Keratinocyte (primary cell): ENCODE data around the gene CRADD. TPM values are rescaled to one million over a fixed set of nuclear protein-coding genes. Genes with fewer than 3 reads are reported as not detected.
"Not testable (repeated sequence)": the region's sequence is repeated elsewhere in the genome, so short reads cannot be mapped to it uniquely, and the experiment has no call there.

Experiments
- DNase-seq: peaks from one replicate; pipeline ENCODE4 v3.0.0-alpha.2; 2011; ENCODE audit warnings: low read depth, missing footprints, low spot score
- FAIRE-seq: peaks from 2 replicates; lab custom pipeline; 2011; peaks lifted over from hg19 to GRCh38; lab: Jason Lieb, UNC
- H2AFZ ChIP-seq: 2 replicates; pipeline ENCODE4 v1.6.0; 2012; ENCODE audit warnings: low read length, control low read depth, inconsistent platforms; ENCODE audit not compliant: control insufficient read depth
- H3K27ac ChIP-seq: 2 replicates; pipeline ENCODE4 v1.5.1; 2011; ENCODE audit warnings: low read length; ENCODE audit not compliant: control insufficient read depth, insufficient read depth
- H3K27me3 ChIP-seq: 3 replicates; pipeline ENCODE4 v1.6.0; 2011; ENCODE audit warnings: low read length; ENCODE audit not compliant: control insufficient read depth, insufficient read depth; ENCODE audit errors: extremely low read depth
- H3K36me3 ChIP-seq, 2 experiments: 2 replicates in 1 of 2; 3 replicates in 1 of 2; pipeline ENCODE4 v1.5.1; 2011; ENCODE audit warnings: low read length in 2 of 2, mild to moderate bottlenecking in 1 of 2; ENCODE audit not compliant: control insufficient read depth in 2 of 2, insufficient read depth in 2 of 2; ENCODE audit errors: extremely low read depth in 1 of 2
- H3K4me1 ChIP-seq: 3 replicates; pipeline ENCODE4 v1.5.1; 2011; ENCODE audit warnings: low read length; ENCODE audit not compliant: control insufficient read depth, insufficient read depth; ENCODE audit errors: extremely low read depth
- H3K4me2 ChIP-seq: 3 replicates; pipeline ENCODE4 v1.6.0; 2011; ENCODE audit warnings: low read depth, low read length; ENCODE audit not compliant: control insufficient read depth, insufficient read depth; ENCODE audit errors: extremely low read depth
- H3K4me3 ChIP-seq, 3 experiments: fragments of 200-600 bp in 1 of 3; sonication (generic) in 1 of 3; 2 replicates in 2 of 3; 3 replicates in 1 of 3; pipeline ENCODE4 v1.5.1; 2011 to 2016; ENCODE audit warnings: low read length in 3 of 3, mild to moderate bottlenecking in 3 of 3, control low read depth in 2 of 3, inconsistent platforms in 1 of 3, low read depth in 1 of 3, mixed read lengths in 1 of 3, mixed run types in 1 of 3, moderate library complexity in 1 of 3; ENCODE audit not compliant: control insufficient read depth in 2 of 3, insufficient read depth in 2 of 3; ENCODE audit errors: extremely low read depth in 1 of 3
- H3K79me2 ChIP-seq: 2 replicates; pipeline ENCODE4 v1.6.0; 2012; ENCODE audit warnings: low read length; ENCODE audit not compliant: control insufficient read depth, insufficient read depth
- H3K9ac ChIP-seq: 3 replicates; pipeline ENCODE4 v1.6.0; 2011; ENCODE audit warnings: low read length; ENCODE audit not compliant: control insufficient read depth, insufficient read depth; ENCODE audit errors: extremely low read depth
- H3K9me1 ChIP-seq: 3 replicates; pipeline ENCODE4 v1.6.0; 2011; ENCODE audit warnings: low read length; ENCODE audit not compliant: control insufficient read depth, insufficient read depth; ENCODE audit errors: extremely low read depth
- H3K9me3 ChIP-seq: 2 replicates; pipeline ENCODE4 v1.5.1; 2012; ENCODE audit warnings: low read depth, low read length; ENCODE audit not compliant: control insufficient read depth
- H4K20me1 ChIP-seq: 3 replicates; pipeline ENCODE4 v1.6.0; 2011; ENCODE audit warnings: low read length; ENCODE audit not compliant: control insufficient read depth, insufficient read depth; ENCODE audit errors: extremely low read depth
- EZH2 ChIP-seq: IDR thresholded peaks from one replicate; pipeline ENCODE4 v1.6.1; 2012; ENCODE audit warnings: inconsistent platforms, mild to moderate bottlenecking, low read length, moderate library complexity
- dilution Hi-C: fragments of 300-500 bp; cut with MboI; formaldehyde crosslinking; loops from one replicate; pipeline ENCODE4 v1.7.0; 2020; ENCODE audit warnings: low sequenced_read_pairs; ENCODE audit not compliant: extremely low pct_ligation_motif_present
- polyA plus RNA-seq, 5 experiments: library from polyadenylated mRNA; depleted of rRNA in 3 of 5; stranded (reverse) in 3 of 5; stranded (forward) in 1 of 5; unstranded in 1 of 5; fragments of >200 nt; gene quantifications; 1 replicate in 1 of 5; 2 replicates in 3 of 5; 3 replicates in 1 of 5; pipeline versions ENCODE4 v1.2.1 to v1.2.3, GENCODE V29; 2011 to 2012; ENCODE audit warnings: missing spikeins in 2 of 5, low read depth in 1 of 5, low replicate concordance in 1 of 5
- TF ChIP-seq, protein P1 (sequence below), 3 experiments: IDR thresholded peaks in 1 of 3; conservative IDR thresholded peaks in 1 of 3; optimal IDR thresholded peaks in 1 of 3; 2 replicates in 2 of 3; 3 replicates in 1 of 3; pipeline versions ENCODE3 to v1.5.1; 2011; ENCODE audit warnings: low read length in 3 of 3, mild to moderate bottlenecking in 3 of 3, moderate library complexity in 2 of 3, control low read depth in 1 of 3, inconsistent platforms in 1 of 3; ENCODE audit not compliant: insufficient read depth in 2 of 3; ENCODE audit errors: extremely low read depth in 1 of 3

The CRADD gene
- polyA plus RNA-seq, 1 donor (not counting 4 experiments of a cell fraction or from before 2014, with no cell fraction given), result 11.2 TPM

DNA sequence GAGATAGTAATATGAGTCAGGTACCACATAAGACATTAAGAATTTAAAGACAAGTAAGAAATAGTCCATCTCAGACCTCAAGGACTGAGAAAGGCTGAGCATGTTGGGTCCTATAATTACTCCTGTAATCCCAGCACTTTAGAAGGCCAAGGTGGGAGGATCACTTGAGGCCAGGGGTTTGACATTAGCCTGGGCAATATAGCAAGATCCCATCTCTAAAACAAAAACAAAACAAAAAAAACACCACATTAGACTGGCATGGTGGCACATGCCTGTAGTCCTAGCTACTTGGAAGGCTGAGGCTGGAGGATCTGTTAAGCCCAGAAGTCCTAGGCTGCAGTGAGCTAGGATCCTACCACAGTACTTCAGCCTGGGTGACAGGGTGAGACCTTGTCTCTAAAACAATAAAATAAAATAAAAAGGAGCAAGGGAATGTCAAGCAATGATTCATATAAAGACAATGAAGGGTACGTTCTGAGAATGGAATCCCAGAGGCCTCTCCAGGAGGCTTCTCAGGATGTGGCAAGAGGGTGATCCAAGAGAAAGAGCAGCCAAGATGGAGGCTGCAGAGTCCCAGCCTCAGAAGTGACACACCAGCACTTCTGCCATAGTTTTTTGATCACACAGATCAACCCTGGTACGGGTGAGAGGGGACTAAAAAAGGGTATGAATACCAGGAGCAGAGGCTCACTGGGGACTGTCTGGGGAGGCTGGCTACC is 206.4 kb downstream of the CRADD start:
- Histone ChIP-seq H3K79me2 (no peaks in the 10 kb centered on the region), H3K9me1 (no peaks in the 10 kb centered on the region), H3K27ac (no peak overlapping the region), H3K9me3 (no peaks in the 10 kb centered on the region), H3K4me1 (no peaks in the 10 kb centered on the region), H3K9ac (no peak overlapping the region), H2AFZ (peak overlapping the region; percentile 13), H3K27me3 (no peaks in the 10 kb centered on the region), H3K36me3 (no peaks in the 10 kb centered on the region), H4K20me1 (no peaks in the 10 kb centered on the region), H3K4me3 (no peak overlapping the region), H3K4me2 (no peak overlapping the region)
- TF ChIP-seq, protein P1, sequence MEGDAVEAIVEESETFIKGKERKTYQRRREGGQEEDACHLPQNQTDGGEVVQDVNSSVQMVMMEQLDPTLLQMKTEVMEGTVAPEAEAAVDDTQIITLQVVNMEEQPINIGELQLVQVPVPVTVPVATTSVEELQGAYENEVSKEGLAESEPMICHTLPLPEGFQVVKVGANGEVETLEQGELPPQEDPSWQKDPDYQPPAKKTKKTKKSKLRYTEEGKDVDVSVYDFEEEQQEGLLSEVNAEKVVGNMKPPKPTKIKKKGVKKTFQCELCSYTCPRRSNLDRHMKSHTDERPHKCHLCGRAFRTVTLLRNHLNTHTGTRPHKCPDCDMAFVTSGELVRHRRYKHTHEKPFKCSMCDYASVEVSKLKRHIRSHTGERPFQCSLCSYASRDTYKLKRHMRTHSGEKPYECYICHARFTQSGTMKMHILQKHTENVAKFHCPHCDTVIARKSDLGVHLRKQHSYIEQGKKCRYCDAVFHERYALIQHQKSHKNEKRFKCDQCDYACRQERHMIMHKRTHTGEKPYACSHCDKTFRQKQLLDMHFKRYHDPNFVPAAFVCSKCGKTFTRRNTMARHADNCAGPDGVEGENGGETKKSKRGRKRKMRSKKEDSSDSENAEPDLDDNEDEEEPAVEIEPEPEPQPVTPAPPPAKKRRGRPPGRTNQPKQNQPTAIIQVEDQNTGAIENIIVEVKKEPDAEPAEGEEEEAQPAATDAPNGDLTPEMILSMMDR (optimal IDR thresholded peaks at IDR 0.05 in 1 of 3, IDR thresholded peaks at IDR 0.05 in 1 of 3, conservative IDR thresholded peaks at IDR 0.05 in 1 of 3; ENCODE audit: extremely low read depth in 1 of 3, insufficient read depth in 2 of 3, low read length in 3 of 3), result no peak
- TF ChIP-seq EZH2, result no peak
- dilution Hi-C loops, result no loop called here
- DNase-seq (no peak), FAIRE-seq (no peak)

DNA sequence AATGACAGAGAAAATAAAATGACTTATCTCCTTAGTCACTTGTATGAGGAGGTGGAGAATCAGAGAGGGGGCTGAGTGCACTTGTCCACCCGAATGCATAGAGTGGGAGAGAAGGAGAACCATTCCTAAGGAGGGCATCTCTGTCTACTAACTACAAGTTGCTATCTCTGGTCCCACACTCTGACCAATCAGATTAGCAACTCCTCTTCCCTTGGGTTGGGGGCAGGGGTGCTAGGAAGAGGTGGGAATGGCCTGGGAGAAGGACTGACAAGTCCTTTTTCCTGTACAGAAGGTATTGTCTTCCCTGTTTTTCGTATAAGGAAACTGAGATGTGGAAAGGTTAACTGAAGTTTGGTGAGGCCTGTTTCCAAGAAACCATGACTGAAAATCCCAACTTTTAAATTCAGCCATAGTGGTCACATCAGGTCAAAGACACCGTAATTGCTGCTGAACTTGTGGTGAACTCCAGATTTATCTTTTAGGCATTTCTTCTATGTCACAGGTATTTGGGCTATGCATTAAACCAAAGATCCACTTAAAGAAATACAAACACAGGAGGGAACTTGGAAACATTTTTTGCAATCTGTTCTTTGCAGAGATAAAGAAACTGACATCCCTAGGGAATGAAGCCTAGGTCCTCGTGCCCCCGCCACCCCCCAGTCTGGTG is 207.8 kb downstream of the CRADD start:
- dilution Hi-C loops, result no loop called here
- no peak for DNase-seq
- Histone ChIP-seq H3K9me3 (no peaks in the 10 kb centered on the region), H3K4me2 (no peak overlapping the region), H3K79me2 (no peaks in the 10 kb centered on the region), H4K20me1 (no peaks in the 10 kb centered on the region), H3K27ac (no peak overlapping the region), H3K27me3 (no peaks in the 10 kb centered on the region), H3K9me1 (no peaks in the 10 kb centered on the region), H3K9ac (no peak overlapping the region), H3K36me3 (no peaks in the 10 kb centered on the region), H3K4me3 (no peak overlapping the region), H2AFZ (no peak overlapping the region), H3K4me1 (no peaks in the 10 kb centered on the region)
- TF ChIP-seq EZH2, result no peak
- TF ChIP-seq, protein P1 (optimal IDR thresholded peaks at IDR 0.05 in 1 of 3, IDR thresholded peaks at IDR 0.05 in 1 of 3, conservative IDR thresholded peaks at IDR 0.05 in 1 of 3; ENCODE audit: extremely low read depth in 1 of 3, insufficient read depth in 2 of 3, low read length in 3 of 3), result no peak
- no peak for FAIRE-seq

DNA sequence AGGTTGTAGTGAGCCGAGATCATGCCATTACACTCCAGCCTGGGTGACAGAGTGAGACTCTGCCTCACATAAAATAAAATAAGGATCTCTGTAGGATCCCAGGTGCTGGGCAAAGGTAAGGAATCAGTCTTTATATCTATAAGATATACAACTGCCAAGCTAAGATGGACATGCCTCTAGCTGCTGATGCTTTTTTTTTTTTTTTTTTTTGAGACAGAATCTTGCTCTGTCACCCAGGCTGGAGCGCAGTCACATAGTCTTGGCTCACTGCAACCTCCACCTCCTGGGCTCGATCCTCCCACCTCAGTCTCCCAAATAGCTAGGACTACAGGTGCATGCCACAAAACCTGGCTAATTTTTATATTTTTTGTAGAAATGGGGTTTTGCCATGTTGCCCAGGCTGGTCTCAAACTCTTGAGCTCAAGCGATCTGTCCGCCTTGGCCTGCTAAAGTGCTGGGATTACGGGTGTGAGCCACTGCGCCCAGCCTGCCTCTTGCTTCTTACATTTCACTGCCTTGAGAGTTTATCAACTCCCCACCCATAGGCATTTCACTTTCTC is 208.9 kb downstream of the CRADD start:
- H4K20me1 ChIP-seq, H3K27me3 ChIP-seq, H3K36me3 ChIP-seq, dilution Hi-C loops, H3K9ac ChIP-seq, H2AFZ ChIP-seq, H3K79me2 ChIP-seq, H3K4me1 ChIP-seq, FAIRE-seq, H3K4me3 ChIP-seq, H3K4me2 ChIP-seq, H3K27ac ChIP-seq, DNase-seq, H3K9me3 ChIP-seq, H3K9me1 ChIP-seq: not testable (repeated sequence)
